ENCODE results near the gene MRPL41. TPM values are rescaled to one million over a fixed set of nuclear protein-coding genes. Genes with fewer than 3 reads are reported as not detected.

MRPL41 gene
- polyA plus RNA-seq, 2 of the 4 experiments (the other 2 are of a cell fraction), result 19.7 to 54.4 TPM

GRCh38 chr9:137506274-137506673 lies 45.4 kb upstream of the MRPL41 start:
- CTCF ChIA-PET, result interaction anchor here (0.6 to 1.7 kb wide), 8 partner anchors 14 to 82 kb away, joined by 3 to 10 read pairs (median 4); partner anchors contain the start of gene NSMF
- DNase-seq (ENCODE audit: low read depth in 1 of 2, low spot score in 1 of 2), result peak; percentile 57 to 71

DNA sequence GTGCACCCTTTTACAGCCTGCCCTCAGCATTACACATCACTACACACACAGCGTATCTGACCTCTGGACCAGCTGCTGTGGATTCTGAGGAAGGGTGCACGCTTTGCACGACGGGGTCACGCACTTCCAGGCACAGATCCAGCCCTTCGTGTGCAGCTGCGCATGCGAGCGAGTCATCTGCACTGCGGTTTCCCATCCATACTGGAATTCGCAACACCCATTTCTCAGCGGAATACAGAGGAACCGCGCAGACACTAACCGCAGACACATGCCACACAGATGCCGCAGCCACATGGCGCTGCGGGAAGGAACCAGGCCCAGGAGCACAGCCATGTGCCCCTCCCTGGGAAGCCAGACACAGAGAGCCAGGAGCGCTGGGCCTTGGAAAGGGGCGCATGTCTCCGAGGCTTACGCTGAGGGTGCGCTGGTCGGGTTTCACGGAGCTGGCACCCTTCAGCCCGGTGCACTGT lies 44.9 kb upstream of the MRPL41 start:
- DNase-seq (ENCODE audit: low read depth in 1 of 2, low spot score in 1 of 2) (no peak), FAIRE-seq (no peak), ATAC-seq (peak in 1 of 2 experiments; percentile 48; a peak in 2 of 6 replicates)
- no peak for TF ChIP-seq TFCP2L1 (CRISPR knock-in tag; IDR thresholded peaks at IDR 0.05)
- no peak for TF ChIP-seq HDAC2 (IDR thresholded peaks at IDR 0.05)
- no peak for TF ChIP-seq CBX2 (IDR thresholded peaks at IDR 0.05; ENCODE audit: borderline replicate concordance, low read depth)
- TF ChIP-seq ZFP36 (IDR thresholded peaks at IDR 0.05; ENCODE audit: borderline replicate concordance, partially characterized antibody), result no peak
- no peak for TF ChIP-seq FOXS1 (CRISPR knock-in tag; IDR thresholded peaks at IDR 0.05)
- no peak for TF ChIP-seq POLR2AphosphoS2 (conservative IDR thresholded peaks at IDR 0.05; ENCODE audit: low read length)
- no peak for TF ChIP-seq FOSL2 (IDR thresholded peaks at IDR 0.05)
- no peak for TF ChIP-seq FOSL2 (CRISPR knock-in tag; IDR thresholded peaks at IDR 0.05)
- no peak for TF ChIP-seq ESRRA (IDR thresholded peaks at IDR 0.05; ENCODE audit: borderline replicate concordance, low read length)
- TF ChIP-seq E2F6 (IDR thresholded peaks at IDR 0.05; ENCODE audit: borderline replicate concordance, low read depth), result no peak
- TF ChIP-seq FOSB (CRISPR knock-in tag; IDR thresholded peaks at IDR 0.05), result no peak
- TF ChIP-seq KDM1A (IDR thresholded peaks at IDR 0.05; ENCODE audit: low read depth), result no peak
- no peak for TF ChIP-seq ZNF302 (CRISPR knock-in tag; IDR thresholded peaks at IDR 0.05)
- no peak for TF ChIP-seq NFE2L2 (conservative IDR thresholded peaks at IDR 0.05; ENCODE audit: low read length)
- TF ChIP-seq HOXA7 (CRISPR knock-in tag; IDR thresholded peaks at IDR 0.05), result no peak
- no peak for TF ChIP-seq JUN (IDR thresholded peaks at IDR 0.05)
- H3K4me2 ChIP-seq, result no peak overlapping the region
- H3K27ac ChIP-seq, result no peak overlapping the region
- POLR2A ChIA-PET, result interaction anchor here (0.7 kb wide), 1 partner anchor 84 kb away, joined by 3 read pairs; the partner anchor contains the start of genes EXD3 and NOXA1
- peaks cover 13% of the 10 kb centered on the region; the same call in 2 of the 3 replicates for H3K4me1 ChIP-seq
- H3K9me3 ChIP-seq, result no peaks in the 10 kb centered on the region
- H3K4me3 ChIP-seq, result no peak overlapping the region
- 91% methylated on average over 24 of the region's 26 CpGs for WGBS (ENCODE audit: missing lambda C conversion rate)
- CTCF ChIA-PET, result interaction anchor here (1.0 to 1.9 kb wide), 10 partner anchors 14 to 220 kb away, joined by 3 to 10 read pairs (median 4); partner anchors contain the start of genes EXD3 and NOXA1

More at GRCh38 chr9:137506274-137506673, 45.4 kb upstream of the MRPL41 start:
- 50% methylated on average over 7 of the region's 15 CpGs for WGBS (ENCODE audit: missing lambda C conversion rate)
- H3K27ac ChIP-seq, result no peak overlapping the region
- ATAC-seq (peak; percentile 79 to 82), FAIRE-seq (no peak)
- H3K4me3 ChIP-seq, result no peak overlapping the region
- POLR2A ChIA-PET, result interaction anchor here (0.7 kb wide), 1 partner anchor 83 kb away, joined by 3 read pairs; the partner anchor contains the start of genes EXD3 and NOXA1
- peaks cover 13% of the 10 kb centered on the region; the same call in 2 of the 3 replicates for H3K4me1 ChIP-seq
- H3K9me3 ChIP-seq, result no peaks in the 10 kb centered on the region
- peak overlapping the region; percentile 35; the same call in 2 of the 3 replicates for H3K4me2 ChIP-seq
- TF ChIP-seq MAZ (IDR thresholded peaks at IDR 0.05; ENCODE audit: borderline replicate concordance, low read depth, low read length), result no peak
- TF ChIP-seq, protein P1, sequence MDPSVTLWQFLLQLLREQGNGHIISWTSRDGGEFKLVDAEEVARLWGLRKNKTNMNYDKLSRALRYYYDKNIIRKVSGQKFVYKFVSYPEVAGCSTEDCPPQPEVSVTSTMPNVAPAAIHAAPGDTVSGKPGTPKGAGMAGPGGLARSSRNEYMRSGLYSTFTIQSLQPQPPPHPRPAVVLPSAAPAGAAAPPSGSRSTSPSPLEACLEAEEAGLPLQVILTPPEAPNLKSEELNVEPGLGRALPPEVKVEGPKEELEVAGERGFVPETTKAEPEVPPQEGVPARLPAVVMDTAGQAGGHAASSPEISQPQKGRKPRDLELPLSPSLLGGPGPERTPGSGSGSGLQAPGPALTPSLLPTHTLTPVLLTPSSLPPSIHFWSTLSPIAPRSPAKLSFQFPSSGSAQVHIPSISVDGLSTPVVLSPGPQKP (IDR thresholded peaks at IDR 0.05; ENCODE audit: low read depth, low read length), result no peak
- no peak for TF ChIP-seq GATA3 (IDR thresholded peaks at IDR 0.05; ENCODE audit: borderline replicate concordance)
- TF ChIP-seq SREBF2 (IDR thresholded peaks at IDR 0.05), result no peak
- TF ChIP-seq ZNF302 (CRISPR knock-in tag; IDR thresholded peaks at IDR 0.05), result no peak
- no peak for TF ChIP-seq NFE2L2 (conservative IDR thresholded peaks at IDR 0.05; ENCODE audit: low read length)
- no peak for TF ChIP-seq PBX3 (IDR thresholded peaks at IDR 0.05)
- TF ChIP-seq ZC3H11A (IDR thresholded peaks at IDR 0.05), result no peak
- no peak for TF ChIP-seq CBX2 (IDR thresholded peaks at IDR 0.05; ENCODE audit: borderline replicate concordance, low read depth)
- TF ChIP-seq PHF8 (IDR thresholded peaks at IDR 0.05; ENCODE audit: borderline replicate concordance, low read depth), result no peak
- no peak for TF ChIP-seq ESRRA (IDR thresholded peaks at IDR 0.05; ENCODE audit: borderline replicate concordance, low read length)
- TF ChIP-seq, protein P2, sequence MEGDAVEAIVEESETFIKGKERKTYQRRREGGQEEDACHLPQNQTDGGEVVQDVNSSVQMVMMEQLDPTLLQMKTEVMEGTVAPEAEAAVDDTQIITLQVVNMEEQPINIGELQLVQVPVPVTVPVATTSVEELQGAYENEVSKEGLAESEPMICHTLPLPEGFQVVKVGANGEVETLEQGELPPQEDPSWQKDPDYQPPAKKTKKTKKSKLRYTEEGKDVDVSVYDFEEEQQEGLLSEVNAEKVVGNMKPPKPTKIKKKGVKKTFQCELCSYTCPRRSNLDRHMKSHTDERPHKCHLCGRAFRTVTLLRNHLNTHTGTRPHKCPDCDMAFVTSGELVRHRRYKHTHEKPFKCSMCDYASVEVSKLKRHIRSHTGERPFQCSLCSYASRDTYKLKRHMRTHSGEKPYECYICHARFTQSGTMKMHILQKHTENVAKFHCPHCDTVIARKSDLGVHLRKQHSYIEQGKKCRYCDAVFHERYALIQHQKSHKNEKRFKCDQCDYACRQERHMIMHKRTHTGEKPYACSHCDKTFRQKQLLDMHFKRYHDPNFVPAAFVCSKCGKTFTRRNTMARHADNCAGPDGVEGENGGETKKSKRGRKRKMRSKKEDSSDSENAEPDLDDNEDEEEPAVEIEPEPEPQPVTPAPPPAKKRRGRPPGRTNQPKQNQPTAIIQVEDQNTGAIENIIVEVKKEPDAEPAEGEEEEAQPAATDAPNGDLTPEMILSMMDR (IDR thresholded peaks at IDR 0.05), result no peak
- no peak for TF ChIP-seq RNF2 (IDR thresholded peaks at IDR 0.05; ENCODE audit: borderline replicate concordance, low read depth)
- TF ChIP-seq HEYL (CRISPR knock-in tag; IDR thresholded peaks at IDR 0.05), result no peak
